ENCODE results near the gene SLC13A2. TPM values are rescaled to one million over a fixed set of nuclear protein-coding genes. Genes with fewer than 3 reads are reported as not detected.

Gene SLC13A2
- total and polyA plus RNA-seq, 11 donors: 0.03 TPM; not detected in 10

GRCh38 chr17:28482551-28483199 lies 9.2 kb downstream of the SLC13A2 start:
- Histone ChIP-seq H3K9me3 (no peaks in the 10 kb centered on the region), H3K4me3 (no peak overlapping the region), H3K4me1 (no peaks in the 10 kb centered on the region), H3K27me3 (peaks cover 0 to 7% (median 0%) of the 10 kb centered on the region in 9 donors), H3K27ac (no peak overlapping the region), H3K36me3 (no peaks in the 10 kb centered on the region)
- ATAC-seq (peak in 1 of 4 donors; percentile 22), DNase-seq (no peak)
- TF ChIP-seq POLR2A (IDR thresholded peaks at IDR 0.05): no peak
- TF ChIP-seq, protein P1, sequence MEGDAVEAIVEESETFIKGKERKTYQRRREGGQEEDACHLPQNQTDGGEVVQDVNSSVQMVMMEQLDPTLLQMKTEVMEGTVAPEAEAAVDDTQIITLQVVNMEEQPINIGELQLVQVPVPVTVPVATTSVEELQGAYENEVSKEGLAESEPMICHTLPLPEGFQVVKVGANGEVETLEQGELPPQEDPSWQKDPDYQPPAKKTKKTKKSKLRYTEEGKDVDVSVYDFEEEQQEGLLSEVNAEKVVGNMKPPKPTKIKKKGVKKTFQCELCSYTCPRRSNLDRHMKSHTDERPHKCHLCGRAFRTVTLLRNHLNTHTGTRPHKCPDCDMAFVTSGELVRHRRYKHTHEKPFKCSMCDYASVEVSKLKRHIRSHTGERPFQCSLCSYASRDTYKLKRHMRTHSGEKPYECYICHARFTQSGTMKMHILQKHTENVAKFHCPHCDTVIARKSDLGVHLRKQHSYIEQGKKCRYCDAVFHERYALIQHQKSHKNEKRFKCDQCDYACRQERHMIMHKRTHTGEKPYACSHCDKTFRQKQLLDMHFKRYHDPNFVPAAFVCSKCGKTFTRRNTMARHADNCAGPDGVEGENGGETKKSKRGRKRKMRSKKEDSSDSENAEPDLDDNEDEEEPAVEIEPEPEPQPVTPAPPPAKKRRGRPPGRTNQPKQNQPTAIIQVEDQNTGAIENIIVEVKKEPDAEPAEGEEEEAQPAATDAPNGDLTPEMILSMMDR (IDR thresholded peaks at IDR 0.05): no peak
- 72 to 82% (median 75%) methylated on average over 9 to 10 of the region's 10 CpGs for WGBS, 4 donors
- intact Hi-C loops (cut with DNase I): no loop called here

GRCh38 chr17:28484296-28484695 lies 10.9 kb downstream of the SLC13A2 start:
- 51 to 59% (median 55%) methylated on average over 2 of the region's 2 CpGs for WGBS, 4 donors
- ATAC-seq: no peak
- intact Hi-C loops (cut with DNase I): no loop called here
- no peak for DNase-seq
- no peak overlapping the region for H3K27ac ChIP-seq
- no peaks in the 10 kb centered on the region for H3K4me1 ChIP-seq
- H3K36me3 ChIP-seq: no peaks in the 10 kb centered on the region
- no peaks in the 10 kb centered on the region for H3K9me3 ChIP-seq
- no peak overlapping the region for H3K4me3 ChIP-seq
- TF ChIP-seq, protein P1 (IDR thresholded peaks at IDR 0.05): no peak
- TF ChIP-seq POLR2A (IDR thresholded peaks at IDR 0.05): no peak
- peaks cover 0 to 7% (median 0%) of the 10 kb centered on the region in 9 donors for H3K27me3 ChIP-seq

- intact Hi-C loops (cut with DNase I): no loop called here
- H3K9me3 ChIP-seq: no peaks in the 10 kb centered on the region
- DNase-seq (no peak), ATAC-seq (no peak)
- no peaks in the 10 kb centered on the region for H3K4me1 ChIP-seq
- H3K36me3 ChIP-seq: no peaks in the 10 kb centered on the region
- H3K27ac ChIP-seq: no peak overlapping the region
- TF ChIP-seq, protein P1 (IDR thresholded peaks at IDR 0.05): no peak
- TF ChIP-seq POLR2A (IDR thresholded peaks at IDR 0.05): no peak
- H3K27me3 ChIP-seq: peaks cover 0 to 7% (median 0%) of the 10 kb centered on the region in 9 donors
- 79 to 85% (median 80%) methylated on average over 3 of the region's 3 CpGs for WGBS, 4 donors
- H3K4me3 ChIP-seq: no peak overlapping the region
These were observed 11.6 kb downstream of the SLC13A2 start for GRCh38 chr17:28485049-28485448.

GRCh38 chr17:28487881-28488532 lies 14.6 kb downstream of the SLC13A2 start:
- TF ChIP-seq, protein P1 (IDR thresholded peaks at IDR 0.05): no peak
- no peak for TF ChIP-seq POLR2A (IDR thresholded peaks at IDR 0.05)
- intact Hi-C loops (cut with DNase I): no loop called here
- WGBS, 4 donors: 75 to 85% (median 78%) methylated on average over 3 to 5 of the region's 5 CpGs
- peak in 1 of 5 donors; percentile 6 for DNase-seq
- Histone ChIP-seq H3K27ac (no peak overlapping the region), H3K9me3 (no peaks in the 10 kb centered on the region), H3K27me3 (peaks cover 0 to 7% (median 0%) of the 10 kb centered on the region in 9 donors), H3K4me1 (no peaks in the 10 kb centered on the region), H3K4me3 (no peak overlapping the region), H3K36me3 (no peaks in the 10 kb centered on the region)
- ATAC-seq: no peak

Measured in heart left ventricle (tissue), 16 donors.